ENCODE results near the gene UBIAD1. TPM values are rescaled to one million over a fixed set of nuclear protein-coding genes. Genes with fewer than 3 reads are reported as not detected.

The UBIAD1 gene
- total RNA-seq, 1 donor from 2014 or later = 6.9 TPM

Other genes with a start within 250 kb of the UBIAD1 start
- not detected in 2 replicates for gene MASP2, start 226.0 kb upstream of the UBIAD1 start, total RNA-seq
- 7.6 and 17.2 TPM in 2 replicates for gene SRM, start 213.2 kb upstream of the UBIAD1 start, total RNA-seq
- 40.2 and 43.3 TPM in 2 replicates for gene EXOSC10, start 173.3 kb upstream of the UBIAD1 start, total RNA-seq
- not detected in 2 replicates for gene ANGPTL7, start 83.8 kb upstream of the UBIAD1 start, total RNA-seq
- gene MTOR, start 10.6 kb upstream of the UBIAD1 start, total RNA-seq = 37.5 and 62.8 TPM in 2 replicates
- under 0.01 and 0.25 TPM in 2 replicates for gene DISP3, start 206.0 kb downstream of the UBIAD1 start, total RNA-seq